Measurements from ENCODE around the gene GAREM2.

Gene GAREM2

GRCh38 chr2:26238311-26238958, 65.5 kb downstream of the GAREM2 start:
- DNase-seq: no peak

All from effector CD4-positive, alpha-beta T cell (primary cell).